ENCODE data around the gene EMP1. TPM values are rescaled to one million over a fixed set of nuclear protein-coding genes. Genes with fewer than 3 reads are reported as not detected.

The EMP1 gene
- total RNA-seq, 1 donor from 2014 or later = 273 TPM

- Mint-ChIP-seq H3K4me3 (ENCODE audit: unreplicated experiment) (no peak overlapping the region), H3K9me3 (ENCODE audit: unreplicated experiment) (no peaks in the 10 kb centered on the region), H3K27me3 (ENCODE audit: unreplicated experiment) (no peaks in the 10 kb centered on the region), H3K4me1 (ENCODE audit: unreplicated experiment) (peaks cover 5% of the 10 kb centered on the region), H3K27ac (ENCODE audit: unreplicated experiment) (no peak overlapping the region), H3K36me3 (ENCODE audit: low read depth, unreplicated experiment) (peaks cover 8% of the 10 kb centered on the region)
- no peak for DNase-seq (ENCODE audit: low spot score)
- no peak for TF ChIP-seq CTCF (IDR thresholded peaks at IDR 0.05; ENCODE audit: unreplicated experiment)
These were observed 72.1 kb downstream of the EMP1 start for GRCh38 chr12:13268581-13268980.

Other genes with a start within 250 kb of the EMP1 start
- not detected for gene GPRC5D, start 244.6 kb upstream of the EMP1 start, total RNA-seq (ENCODE audit: unreplicated experiment)
- gene HEBP1, start 196.5 kb upstream of the EMP1 start, total RNA-seq (ENCODE audit: unreplicated experiment) = 83.3 TPM
- 36.3 TPM for gene FAM234B, start 152.3 kb upstream of the EMP1 start, total RNA-seq (ENCODE audit: unreplicated experiment)
- 0.46 TPM for gene GSG1, start 93.1 kb upstream of the EMP1 start, total RNA-seq (ENCODE audit: unreplicated experiment)